HG03565 (cell line): Measurements from ENCODE around the gene CD55.
"Not testable (repeated sequence)": the region's sequence is repeated elsewhere in the genome, so short reads cannot be mapped to it uniquely, and the experiment has no call there.

Experiments
- ATAC-seq: cut with Tn5 transposase; IDR thresholded peaks from one replicate; pipeline ENCODE4 v1.9.1; 2021; ENCODE audit warnings: mild to moderate bottlenecking, moderate library complexity; ENCODE audit not compliant: unreplicated experiment

The CD55 gene

DNA sequence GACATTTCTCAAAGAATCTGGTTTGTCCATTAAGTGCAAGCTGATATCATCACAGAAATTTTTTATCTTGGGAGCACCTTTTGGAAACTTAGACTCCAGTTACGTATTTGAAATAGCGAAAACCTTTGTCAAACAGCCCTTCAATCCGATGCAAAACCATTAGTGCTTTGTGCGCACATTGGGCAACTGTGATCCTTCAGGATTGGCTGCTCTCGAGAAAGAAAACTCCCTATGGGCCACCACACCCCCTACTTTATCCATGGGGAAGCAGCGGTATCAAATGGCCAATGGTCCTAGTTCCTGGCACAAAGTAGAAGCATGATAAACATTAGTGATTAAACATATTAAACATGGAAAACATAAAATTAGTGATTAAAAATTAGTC is 16.0 kb upstream of the CD55 start:
- ATAC-seq, result no peak

DNA sequence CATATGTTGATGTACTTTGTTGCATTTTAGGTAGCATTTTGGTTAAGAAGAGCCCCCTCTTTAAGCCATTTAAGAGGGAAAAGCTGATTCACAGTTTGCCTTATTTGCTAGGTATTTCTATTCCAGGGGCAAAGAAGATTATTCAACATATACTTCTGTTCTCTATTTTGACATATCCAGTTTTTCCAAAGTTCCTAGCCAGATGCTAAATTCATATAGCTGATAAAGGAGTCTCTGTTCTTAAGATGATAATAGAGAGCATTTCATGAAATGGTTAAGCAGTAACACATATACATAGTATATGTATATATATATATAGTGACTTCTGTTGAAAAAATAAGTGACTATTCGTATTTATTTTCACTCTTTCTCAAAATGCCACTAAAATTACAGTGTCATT is 15.5 kb upstream of the CD55 start:
- no peak for ATAC-seq

DNA sequence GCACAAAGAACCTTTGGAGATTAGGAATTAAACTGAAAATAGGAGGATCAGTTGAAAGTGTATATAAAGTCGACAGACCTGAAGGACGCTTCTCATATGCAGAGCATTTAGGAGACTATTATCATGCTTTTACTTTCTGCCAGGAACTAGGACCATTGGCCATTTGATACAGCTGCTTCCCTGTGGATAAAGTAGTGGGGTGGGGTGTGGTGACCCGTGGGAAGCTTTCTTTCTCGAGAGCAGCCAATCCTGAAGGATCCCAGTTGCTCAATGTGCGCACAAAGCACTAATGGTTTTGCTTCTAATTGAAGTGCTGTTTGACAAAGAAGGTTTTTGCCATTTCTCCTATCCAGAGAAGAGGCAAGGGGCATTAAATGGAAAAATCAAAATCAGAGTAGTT is 14.9 kb upstream of the CD55 start:
- ATAC-seq, result no peak

DNA sequence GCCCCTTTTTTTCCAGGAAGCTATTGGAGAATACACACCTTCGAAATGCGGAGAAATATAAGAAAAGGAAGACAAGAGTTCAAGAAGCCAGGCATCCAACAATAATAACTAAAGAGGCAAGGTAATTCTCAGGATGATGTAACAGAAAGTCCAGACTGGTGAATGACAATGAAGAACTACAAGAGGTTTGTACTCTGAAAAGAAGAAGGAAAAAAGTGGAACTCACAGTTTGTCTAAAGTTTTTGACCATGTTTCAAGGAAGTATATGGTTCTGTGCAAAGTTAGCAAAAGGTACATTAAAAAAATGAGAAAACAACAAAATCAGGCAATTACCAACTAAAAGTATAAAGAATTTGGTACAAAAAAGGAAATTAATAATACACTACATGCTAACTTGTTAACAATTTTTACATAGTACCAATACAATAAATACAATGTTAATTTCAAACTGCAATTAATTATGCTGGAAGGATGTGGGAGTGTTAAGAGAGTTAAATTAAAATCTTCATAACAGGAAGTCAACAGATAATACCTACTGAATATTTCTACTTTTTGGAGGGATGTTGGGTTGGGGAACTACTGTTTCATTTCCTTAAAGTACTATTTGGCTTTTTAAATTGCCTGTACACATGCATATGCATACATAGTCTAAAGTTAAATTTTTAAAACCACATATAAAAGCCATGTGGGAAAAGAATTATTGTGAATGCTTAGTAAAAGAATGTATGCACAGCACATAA is 12.9 kb upstream of the CD55 start:
- no peak for ATAC-seq

DNA sequence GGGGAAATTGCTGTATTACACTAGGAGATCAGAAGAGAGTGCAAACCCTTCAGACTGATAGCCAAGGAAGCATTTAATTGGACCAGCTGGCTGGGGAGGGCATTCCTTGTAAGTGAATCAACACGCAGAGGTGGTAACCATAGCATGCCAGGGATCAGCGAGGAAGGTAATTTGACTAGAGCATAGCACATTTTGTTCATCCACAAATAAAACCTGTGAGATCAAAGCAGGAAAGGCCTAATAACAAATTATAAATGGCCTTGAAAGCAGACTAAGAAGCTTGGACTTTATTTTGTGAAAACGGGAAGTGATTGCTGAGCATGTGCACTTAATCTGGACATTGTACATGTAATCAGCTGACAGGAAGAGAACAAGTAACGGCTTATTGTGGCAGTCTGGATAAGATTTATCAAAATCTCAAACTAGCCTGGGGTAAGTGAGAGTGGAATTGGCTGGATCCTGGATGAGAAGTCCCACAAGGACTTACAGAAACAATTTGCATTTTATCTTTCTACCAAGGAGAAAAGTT is 11.7 kb upstream of the CD55 start:
- no peak for ATAC-seq

DNA sequence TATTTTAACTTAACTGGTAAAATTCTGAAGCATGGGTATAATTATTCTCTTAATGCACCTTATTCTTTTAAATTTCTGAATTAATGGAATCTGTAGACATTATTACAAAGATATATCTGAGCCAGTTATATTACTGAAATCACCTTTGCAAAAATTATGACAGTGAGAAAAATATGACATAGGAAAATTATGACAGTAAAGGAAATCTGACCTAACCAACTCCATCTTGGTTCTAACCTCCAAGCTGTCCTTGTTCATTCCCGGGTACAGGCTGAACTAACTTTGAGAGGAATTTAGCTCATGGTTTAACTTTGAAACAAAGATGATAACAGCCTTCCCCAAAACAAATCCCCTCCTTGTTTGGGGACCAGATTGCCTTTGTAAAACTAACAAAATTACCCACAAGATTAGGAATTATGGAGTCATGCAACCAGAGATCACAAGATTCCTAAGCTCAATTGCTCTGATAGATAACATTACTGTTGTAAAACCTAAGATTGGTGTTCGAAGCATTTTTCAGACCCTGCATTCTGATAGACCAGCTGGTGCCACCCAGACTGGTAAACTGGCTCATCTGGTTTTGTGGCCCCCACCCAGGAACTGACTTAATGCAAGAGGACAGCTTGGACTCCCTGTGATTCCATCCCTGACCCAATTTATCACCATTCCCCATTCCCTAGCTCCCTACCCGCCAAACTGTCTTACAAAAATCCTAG is 9.4 kb upstream of the CD55 start:
- ATAC-seq, result no peak

- no peak for ATAC-seq
Observed at GRCh38 chr1:207312604-207312920, 8.9 kb upstream of the CD55 start.

- ATAC-seq, result no peak
Observed at GRCh38 chr1:207313131-207313530, 8.3 kb upstream of the CD55 start.

GRCh38 chr1:207314816-207315215 is 6.7 kb upstream of the CD55 start:
- no peak for ATAC-seq

DNA sequence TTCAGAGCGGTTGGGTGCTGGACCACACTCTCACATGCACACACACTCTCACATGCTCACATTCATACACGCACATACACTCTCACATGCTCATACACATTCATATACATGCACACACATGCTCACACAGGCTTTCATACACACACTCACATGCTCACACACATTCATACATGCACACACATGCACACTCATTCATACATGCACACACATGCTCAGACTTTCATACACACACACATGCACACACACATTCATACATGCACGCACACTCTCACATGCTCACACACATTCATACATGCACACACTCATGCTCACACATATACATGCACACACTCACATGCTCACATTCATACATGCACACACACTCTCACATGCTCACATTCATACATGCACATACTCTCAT is 6.0 kb upstream of the CD55 start:
- no peak for ATAC-seq

GRCh38 chr1:207316141-207316540 is 5.3 kb upstream of the CD55 start:
- ATAC-seq, result no peak

- no peak for ATAC-seq
Observed at GRCh38 chr1:207316622-207317391, 4.7 kb upstream of the CD55 start.

GRCh38 chr1:207317561-207317960 is 3.9 kb upstream of the CD55 start:
- ATAC-seq, result no peak

DNA sequence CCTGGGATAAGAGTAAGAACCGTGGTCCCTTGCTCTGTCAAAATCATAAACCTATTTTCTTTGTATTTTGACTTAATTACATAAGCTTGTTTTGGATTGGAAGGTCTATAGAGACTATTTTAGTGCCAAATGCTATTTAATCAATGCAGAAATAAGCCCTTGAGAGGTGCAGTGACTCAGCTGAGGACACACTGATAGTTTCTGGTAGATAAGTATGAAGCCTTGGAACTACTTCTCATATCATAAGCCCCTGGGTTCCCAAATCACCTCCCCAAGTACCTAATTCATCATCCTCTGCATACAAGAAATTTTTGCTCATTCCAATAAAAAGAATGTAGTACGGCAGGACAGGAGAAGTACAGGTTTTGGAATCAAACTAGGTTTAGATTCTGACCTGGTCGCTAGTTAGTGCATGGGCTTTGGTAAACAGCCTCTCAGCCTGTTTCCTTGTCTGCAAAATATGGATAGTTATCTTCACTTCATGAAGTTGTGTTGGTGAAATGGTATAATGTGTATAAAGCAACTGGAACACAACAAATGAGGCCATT is 3.3 kb upstream of the CD55 start:
- ATAC-seq, result no peak

DNA sequence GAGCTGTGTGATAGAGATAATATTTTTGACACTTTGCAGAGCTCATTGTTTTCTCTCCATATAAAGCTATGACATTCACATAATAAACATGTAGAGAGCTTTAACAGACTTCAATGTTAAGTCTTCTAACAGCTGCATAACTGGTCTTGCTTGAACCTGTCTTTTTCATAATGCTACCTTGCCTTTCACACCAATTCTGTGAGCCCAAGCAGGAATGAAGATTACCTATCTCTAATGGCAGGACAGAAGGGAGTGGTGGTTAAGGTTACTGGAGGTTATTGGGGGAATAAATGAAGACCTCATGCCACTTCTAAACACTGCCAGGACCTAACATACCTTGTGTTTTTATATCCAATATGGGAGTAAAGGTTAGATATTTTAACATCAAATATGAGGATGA is 2.3 kb upstream of the CD55 start:
- ATAC-seq, result no peak

- not testable (repeated sequence) for ATAC-seq
Observed at GRCh38 chr1:207320105-207320504, 1.4 kb upstream of the CD55 start.

- ATAC-seq, result no peak
Observed at GRCh38 chr1:207321790-207322645, 540 bp downstream of the CD55 start.

DNA sequence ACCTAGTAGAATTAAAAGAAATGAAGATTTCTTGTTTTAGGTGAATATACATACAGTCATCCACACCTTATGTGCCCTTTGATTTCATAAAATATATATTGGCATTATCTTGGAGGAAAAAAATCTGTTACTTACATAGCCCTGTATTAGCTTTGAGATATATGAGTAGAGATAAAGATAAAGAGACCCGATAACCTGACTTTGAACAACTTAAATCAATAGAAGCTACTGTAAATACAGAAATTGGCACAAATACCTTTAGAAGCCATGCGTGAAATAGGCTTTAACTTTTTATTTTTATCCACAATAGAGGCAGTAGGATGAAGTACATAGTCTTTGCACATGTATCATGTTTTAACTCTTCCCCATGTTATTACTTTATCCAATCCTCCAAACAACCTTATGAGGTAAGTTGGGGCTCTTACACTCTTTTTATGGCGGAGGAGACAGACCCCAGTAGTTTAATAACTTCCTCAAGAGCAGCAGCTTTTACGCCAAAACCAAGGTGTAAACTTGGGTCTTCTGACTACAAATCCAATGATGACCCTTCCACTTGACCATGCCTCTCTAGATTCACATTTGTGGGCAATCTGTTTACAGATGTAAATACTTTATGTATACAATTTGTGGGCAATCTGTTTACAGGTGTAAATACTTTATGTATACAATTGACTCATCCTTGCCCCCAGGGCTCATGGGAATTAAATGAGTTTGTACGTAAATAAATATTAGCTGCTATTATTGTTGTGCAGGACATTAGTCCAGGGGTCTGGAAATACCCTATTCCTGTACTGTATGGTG is 2.1 kb downstream of the CD55 start:
- no peak for ATAC-seq

GRCh38 chr1:207328004-207328403 is 6.5 kb downstream of the CD55 start:
- no peak for ATAC-seq

- no peak for ATAC-seq
Observed at GRCh38 chr1:207328908-207329440, 7.5 kb downstream of the CD55 start.
